NCI-H345 (cell line): ENCODE results near the gene TBX1.

Experiments
- DNase-seq: peaks from one replicate; lab custom pipeline; 2025; lab: John Stamatoyannopoulos, UW

TBX1 gene

GRCh38 chr22:19815093-19815822, 54.7 kb downstream of the TBX1 start:
- DNase-seq, result no peak

- DNase-seq, result no peak
Measured at GRCh38 chr22:19815823-19816290, 55.3 kb downstream of the TBX1 start.

DNA sequence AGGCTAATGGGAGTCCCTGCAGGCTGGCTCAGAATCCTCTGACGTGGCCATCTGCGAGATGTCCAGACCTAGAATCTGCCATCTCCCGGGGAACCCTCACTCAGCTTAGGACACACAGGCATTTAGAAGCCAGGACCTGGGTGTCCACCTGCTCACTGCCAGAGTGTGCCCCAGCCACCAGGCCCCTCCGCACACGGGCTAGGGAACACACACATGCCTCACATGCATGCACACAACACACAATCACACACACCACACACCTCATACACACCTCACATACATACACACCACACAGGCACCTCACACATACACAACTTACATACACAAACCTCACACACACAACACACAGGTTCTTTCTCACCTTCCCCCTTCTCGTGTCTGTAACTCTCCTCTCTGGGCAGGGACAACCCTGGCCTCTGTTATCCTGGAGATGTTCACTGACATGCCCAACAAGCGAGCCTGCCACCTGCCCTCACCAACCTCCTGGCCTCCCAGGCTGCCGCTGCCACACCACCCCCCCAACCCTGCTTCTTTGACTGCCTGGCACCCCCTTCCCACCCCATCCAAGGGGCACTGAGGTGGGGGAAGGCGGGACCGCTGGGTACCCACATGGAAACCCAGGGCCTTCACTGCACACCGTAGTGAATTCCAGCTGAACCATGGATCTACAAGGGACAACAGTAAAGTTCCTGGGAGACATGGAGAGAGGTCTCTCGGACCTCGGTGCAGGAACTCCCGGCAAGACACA, 56.0 kb downstream of the TBX1 start:
- no peak for DNase-seq
